GM18907 (cell line): Measurements from ENCODE around the gene ARFGAP3.
"Not testable (repeated sequence)": the region's sequence is repeated elsewhere in the genome, so short reads cannot be mapped to it uniquely, and the experiment has no call there.

Experiments
- ATAC-seq: cut with Tn5 transposase; IDR thresholded peaks from one replicate; pipeline ENCODE4 v1.9.1; 2021; ENCODE audit warnings: mild to moderate bottlenecking, moderate library complexity; ENCODE audit not compliant: unreplicated experiment

Gene ARFGAP3

GRCh38 chr22:42799061-42799460, 58.0 kb downstream of the ARFGAP3 start:
- no peak for ATAC-seq

GRCh38 chr22:42797011-42797410, 60.1 kb downstream of the ARFGAP3 start:
- ATAC-seq = no peak

GRCh38 chr22:42796081-42796480, 61.0 kb downstream of the ARFGAP3 start:
- ATAC-seq = no peak

- no peak for ATAC-seq
These were observed 62.2 kb downstream of the ARFGAP3 start for GRCh38 chr22:42794551-42795510.

GRCh38 chr22:42793848-42794405, 63.1 kb downstream of the ARFGAP3 start:
- no peak for ATAC-seq

- no peak for ATAC-seq
These were observed 63.9 kb downstream of the ARFGAP3 start for GRCh38 chr22:42792909-42793847.

- ATAC-seq = no peak
These were observed 64.6 kb downstream of the ARFGAP3 start for GRCh38 chr22:42792453-42792908.

GRCh38 chr22:42791721-42792452, 65.2 kb downstream of the ARFGAP3 start:
- no peak for ATAC-seq

GRCh38 chr22:42788466-42788865, 68.6 kb downstream of the ARFGAP3 start:
- ATAC-seq = no peak

GRCh38 chr22:42788021-42788420, 69.1 kb downstream of the ARFGAP3 start:
- ATAC-seq = no peak

- no peak for ATAC-seq
These were observed 69.7 kb downstream of the ARFGAP3 start for GRCh38 chr22:42787357-42787736.

- ATAC-seq = no peak
These were observed 70.3 kb downstream of the ARFGAP3 start for GRCh38 chr22:42786606-42787356.

- no peak for ATAC-seq
These were observed 71.2 kb downstream of the ARFGAP3 start for GRCh38 chr22:42785706-42786499.

GRCh38 chr22:42782306-42782705, 74.8 kb downstream of the ARFGAP3 start:
- ATAC-seq = not testable (repeated sequence)

- no peak for ATAC-seq
These were observed 77.0 kb downstream of the ARFGAP3 start for GRCh38 chr22:42780070-42780540.

- ATAC-seq = no peak
These were observed 79.9 kb downstream of the ARFGAP3 start for GRCh38 chr22:42777126-42777525.

GRCh38 chr22:42773167-42773566, 83.9 kb downstream of the ARFGAP3 start:
- no peak for ATAC-seq

GRCh38 chr22:42772647-42773046, 84.4 kb downstream of the ARFGAP3 start:
- no peak for ATAC-seq
